ENCODE results near the gene EIF3F.

The EIF3F gene

DNA sequence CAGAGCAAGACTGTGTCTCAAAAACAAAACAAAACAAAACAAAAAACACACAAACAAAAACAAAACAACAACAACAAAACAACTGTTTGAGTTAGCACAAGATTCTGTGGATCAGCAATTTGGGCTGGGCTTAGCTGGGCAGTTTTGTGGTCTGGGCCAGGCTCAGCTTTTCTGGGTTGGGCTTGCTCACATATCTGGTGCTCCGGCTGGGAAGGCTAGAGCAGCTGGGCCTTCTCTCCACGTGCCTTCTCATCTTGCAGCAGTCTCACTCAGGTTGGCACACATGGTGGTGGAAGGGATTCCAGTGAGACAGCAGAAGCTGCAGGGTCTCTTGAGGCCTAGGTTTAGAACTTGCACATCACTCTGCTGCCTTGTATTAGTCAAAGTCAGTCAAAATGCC is 35.7 kb downstream of the EIF3F start:
- no peak for DNase-seq (ENCODE audit: low spot score)

DNA sequence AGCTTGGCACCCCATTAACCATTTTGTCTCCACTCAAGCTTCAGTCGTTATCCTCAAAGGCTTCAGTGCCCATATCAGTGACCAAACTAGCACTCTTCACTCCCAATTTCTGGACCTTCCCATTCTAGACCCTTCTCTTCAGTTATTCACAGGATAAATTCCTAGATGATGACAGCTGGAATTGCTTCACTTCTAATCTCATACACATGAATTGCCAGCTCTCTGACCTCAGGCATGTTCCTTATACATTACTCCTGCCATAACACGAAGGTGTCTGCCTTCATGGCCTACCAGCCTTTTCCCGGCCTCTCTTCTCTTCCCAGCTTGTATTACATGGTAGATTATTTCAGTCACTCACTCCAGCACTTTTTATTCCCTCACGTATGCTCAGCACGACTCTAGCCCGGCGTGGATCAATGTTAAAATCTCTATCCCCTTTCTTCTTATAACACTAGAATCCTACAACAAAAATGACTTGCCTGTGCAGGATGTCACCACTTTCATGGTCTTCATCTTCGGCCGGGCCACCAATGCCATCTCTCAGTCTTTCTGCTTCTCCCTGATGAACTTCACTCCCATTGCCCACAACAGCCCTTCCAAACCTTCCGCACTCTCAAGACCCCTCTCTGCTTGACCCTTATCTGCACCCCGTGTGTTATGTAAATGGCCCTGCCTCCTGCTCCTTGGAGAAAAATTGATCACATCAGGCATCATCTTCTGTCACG is 36.9 kb downstream of the EIF3F start:
- no peak for DNase-seq (ENCODE audit: low spot score)

DNA sequence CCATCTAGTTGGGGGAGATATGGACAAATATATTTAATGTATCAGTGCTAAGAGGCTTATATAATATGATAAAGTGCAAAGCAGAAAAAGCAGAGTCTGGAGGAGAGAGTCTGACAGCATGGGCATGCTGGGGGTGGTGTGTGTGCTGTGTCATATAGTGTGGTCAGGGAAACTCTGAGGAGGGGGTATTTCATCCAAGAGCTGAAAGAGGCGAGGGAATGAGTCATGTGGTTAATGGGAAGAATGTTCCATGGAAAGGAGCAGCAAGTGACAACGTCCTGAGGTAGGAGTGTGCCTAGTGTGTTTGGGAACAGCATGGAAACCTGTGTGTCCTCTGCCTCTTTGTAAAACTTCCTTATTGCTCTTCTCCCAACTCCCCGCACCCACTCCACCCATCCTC is 38.0 kb downstream of the EIF3F start:
- no peak for DNase-seq (ENCODE audit: low spot score)

DNA sequence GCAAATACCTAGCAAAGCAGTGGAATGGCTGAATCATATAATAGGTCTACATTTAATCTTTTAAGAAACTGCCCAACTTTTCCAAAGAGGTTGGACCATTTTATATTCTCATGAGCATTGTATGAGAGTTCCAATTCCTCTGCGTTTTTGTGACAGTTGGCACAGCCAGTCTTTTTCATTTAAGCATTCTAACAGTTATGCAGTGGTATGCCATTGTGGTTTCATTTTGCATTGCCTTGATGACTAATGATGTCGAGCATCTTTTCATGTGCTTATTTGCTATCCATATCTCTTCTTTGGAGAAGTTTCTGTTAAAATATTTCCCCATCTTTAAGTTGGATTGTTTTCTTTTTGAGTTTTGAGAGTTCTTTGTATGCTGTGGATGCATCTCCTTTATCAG is 38.7 kb downstream of the EIF3F start:
- no peak for DNase-seq (ENCODE audit: low spot score)

DNA sequence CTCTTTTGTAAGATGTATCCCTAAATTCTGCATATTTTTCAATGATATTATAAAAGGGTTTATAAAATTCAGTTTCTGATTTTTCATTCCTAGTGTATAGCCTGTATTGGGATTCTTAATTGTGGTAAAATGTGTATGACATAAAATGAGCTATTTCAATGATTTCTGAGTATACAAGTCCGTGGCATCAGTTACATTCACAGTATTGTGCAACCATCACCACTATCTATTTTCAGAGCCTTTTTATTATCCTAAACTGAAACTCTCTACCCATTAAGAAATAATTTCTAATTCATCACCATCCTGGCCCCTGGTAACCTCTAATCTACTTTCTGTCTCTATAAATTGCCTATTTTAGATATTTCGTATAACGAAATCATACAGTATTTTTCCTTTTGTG is 39.8 kb downstream of the EIF3F start:
- DNase-seq (ENCODE audit: low spot score): no peak

DNA sequence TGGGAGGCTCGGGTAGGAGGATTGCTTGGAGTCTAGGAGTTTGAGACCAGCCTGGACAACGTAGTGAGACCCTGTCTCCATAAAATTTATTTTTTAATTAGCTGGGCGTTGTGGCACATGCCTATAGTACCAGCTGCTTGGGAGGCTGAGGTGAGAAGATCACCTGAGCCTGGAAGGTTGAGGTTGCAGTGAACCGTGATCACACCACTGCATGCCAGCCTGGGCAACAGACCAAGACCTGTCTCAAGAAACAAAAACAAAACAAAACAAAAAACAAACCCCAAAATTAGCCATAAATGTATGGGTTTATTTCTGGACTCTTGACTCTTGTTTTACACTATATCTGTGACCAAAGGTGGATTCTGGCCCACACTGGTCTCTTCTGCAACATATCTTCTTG is 41.6 kb downstream of the EIF3F start:
- DNase-seq (ENCODE audit: low spot score): no peak

DNA sequence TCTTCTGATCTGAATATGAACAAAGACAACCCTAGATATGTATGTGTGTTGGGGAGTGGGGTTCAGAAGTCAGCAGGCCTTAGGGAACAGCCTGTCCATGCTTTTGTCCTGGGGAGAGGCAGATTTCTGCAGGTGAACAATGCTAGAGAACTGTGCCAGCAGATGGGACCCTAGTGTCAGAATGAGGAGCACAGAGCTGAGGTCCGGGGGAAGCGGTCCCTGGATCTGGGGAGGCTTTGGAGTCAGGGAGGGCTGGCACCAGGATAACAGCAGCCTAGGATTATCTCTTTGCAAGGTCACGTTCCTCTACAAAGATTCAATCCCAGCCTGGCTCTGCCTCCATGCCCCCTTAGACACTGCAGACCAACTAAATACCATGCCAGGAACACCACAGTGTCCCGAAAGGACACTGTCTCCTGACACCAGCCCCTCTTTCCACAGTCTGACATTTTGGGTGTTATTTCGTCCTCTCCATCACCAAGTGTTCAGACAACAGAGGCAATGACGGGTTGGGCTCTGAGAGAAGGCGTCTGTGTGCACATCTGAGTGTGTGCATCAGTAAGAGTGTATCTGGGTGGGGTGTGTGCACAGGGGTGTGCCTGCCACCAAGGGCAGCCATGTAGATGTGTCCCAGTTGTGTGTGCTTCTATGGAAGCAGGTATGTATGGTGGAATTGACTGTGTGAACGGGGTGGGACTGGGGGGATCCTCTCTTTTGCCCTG is 43.5 kb downstream of the EIF3F start:
- DNase-seq (ENCODE audit: low spot score): no peak

DNA sequence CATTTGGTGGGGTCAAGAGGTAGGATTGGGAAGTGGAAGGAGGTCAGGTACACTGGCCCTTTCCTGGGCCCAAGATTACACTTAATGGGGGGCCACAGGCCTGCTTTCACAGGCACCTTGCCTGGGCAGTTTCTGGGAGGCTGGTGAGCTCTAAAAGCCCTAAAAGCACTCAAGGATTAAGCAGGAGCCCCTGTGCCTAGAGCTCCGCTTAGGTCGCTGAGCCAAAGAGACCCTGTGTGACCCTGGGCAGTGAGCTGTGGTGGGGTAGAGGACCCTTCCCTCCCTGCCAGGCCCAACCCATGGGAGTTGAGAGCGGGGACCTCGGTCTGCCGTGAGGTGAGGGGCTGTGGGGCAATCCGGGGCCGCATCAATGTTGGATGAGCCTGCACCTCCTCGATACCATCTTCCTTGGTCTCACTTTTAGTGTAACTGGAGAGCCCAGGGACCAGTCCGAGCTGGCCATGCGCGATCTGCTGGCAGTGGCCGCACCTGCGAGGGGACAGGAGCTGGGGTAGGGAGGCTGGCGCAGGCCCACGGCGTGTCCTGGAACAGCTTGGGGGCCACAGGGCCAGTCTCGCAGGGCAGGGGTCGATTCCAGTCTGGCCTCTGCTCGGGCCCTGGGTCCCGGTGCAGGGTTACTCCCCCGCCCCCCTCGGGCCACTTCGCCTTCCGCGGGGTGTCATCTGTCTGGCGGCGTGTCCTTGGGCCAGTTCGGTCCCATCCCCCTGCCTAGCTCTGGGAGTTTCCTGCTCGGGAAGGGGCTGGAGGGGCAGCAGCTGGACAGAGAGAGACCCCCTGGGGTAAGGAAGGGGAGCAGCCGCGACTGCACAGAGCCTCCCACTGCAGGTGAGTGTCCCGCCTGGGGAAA is 44.3 kb downstream of the EIF3F start:
- no peak for DNase-seq (ENCODE audit: low spot score)

DNA sequence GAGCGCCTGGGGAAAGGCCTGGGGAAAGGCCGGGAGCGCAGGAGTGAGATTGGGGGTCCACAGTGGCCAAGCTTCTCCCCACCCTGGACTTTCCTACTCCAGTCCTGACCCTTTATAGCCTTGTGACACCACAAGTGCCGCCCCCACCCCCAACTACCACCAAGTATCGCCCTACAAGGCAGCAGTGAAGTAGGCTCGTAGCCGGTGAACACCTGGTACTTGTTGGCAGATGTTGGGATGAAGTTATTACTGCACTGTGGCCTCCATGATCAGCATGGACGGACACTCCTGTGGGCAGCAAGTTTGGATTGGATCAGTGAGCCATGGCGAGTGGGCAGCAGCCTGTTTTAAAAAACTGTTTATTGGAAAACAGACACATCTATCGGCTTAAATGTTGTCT is 45.0 kb downstream of the EIF3F start:
- DNase-seq (ENCODE audit: low spot score): no peak

DNA sequence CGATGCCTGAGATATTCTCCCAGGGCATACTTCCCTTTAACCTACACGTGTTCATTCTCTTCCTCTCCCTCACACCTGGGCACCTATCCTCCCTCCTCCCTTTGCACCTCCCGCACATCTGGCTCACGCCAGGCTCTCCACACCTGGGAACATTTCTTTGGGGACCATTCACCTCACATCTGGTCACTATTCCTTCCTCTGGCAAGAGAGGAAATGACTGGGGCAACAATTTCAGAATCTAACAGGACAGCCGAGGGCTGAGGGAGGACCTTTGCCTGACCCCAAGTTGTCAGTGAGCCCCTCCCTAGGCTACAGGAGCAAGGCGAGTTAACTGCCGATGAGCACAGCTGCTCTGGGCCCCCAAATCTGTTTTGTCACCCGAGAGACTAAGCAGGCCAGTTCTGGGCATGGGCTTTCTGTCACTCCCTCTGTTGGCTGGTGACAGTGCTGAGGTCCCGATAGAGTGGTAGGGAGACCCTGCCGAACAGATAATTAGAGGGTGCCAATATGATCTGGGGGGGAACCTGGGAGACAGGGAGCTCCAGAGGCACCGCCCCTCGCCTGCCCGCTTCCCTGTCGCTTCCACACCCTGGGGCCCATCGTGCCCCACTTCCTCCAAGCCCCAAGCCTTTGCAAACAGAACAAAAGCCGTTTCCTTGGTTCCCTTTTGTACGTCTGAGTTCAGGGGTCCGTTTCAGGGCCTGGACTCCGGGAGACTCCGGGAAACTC is 45.6 kb downstream of the EIF3F start:
- DNase-seq (ENCODE audit: low spot score): no peak

DNA sequence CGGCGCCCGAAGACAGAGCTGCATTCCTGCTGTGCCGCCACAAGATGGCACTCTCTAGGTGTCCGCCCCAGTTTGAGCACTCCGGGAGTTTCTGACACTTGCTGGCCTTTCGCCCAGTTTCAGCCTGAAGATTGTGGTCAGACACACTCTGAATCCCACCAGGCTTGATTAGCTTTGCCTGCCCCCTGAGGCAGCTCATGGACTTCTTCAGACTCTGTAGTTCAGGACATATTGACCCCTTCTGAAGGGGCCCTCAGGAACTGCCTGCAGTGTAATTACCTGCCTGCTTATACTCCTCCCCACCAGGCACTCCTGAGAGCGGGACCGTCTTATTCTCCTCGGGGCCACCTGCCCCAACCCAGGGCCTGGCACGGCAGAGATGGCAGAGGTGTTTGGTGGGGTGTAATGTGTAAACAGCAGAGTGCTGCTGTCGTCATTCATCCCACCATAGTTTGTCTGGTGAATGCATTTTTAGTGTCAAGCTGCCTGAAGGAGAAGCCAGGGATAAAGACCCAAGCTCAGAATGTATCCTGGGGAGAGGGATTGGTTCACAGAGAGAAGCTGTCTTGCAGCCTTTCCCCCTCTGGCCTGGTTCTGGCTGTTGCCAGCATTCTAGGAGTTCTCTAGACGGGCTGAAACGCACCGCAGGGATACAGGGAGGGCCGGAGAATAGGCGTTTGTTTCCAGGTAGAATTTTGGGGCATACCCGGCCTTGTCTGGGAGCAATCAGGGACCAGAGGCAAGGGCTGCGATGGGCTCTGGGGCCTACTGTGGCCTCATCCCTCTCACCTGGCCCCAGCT is 46.4 kb downstream of the EIF3F start:
- DNase-seq (ENCODE audit: low spot score): peak; percentile 72

DNA sequence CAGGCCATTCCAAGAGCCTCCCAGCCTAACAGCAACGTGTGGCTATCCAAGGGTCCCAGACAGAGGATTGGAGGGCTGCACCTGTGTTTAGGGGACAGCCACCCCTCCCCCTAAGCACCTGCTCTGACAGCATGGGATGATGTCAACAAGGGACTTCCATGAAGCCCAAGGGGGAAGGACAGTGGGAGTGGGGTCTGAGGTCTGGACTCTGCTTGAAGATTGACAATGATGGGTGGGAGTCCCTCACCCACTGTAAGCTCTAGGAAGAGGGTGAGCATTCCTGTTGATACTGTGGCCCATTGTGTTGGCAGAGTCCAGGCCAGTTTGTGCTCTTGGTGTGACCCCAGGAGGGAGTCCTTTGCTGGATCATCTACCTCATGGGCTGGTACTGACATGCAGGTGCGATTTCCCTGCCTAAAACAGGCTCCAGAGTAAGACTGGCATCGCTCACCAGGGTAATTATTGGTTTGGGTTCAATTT is 47.0 kb downstream of the EIF3F start:
- DNase-seq (ENCODE audit: low spot score): no peak

DNA sequence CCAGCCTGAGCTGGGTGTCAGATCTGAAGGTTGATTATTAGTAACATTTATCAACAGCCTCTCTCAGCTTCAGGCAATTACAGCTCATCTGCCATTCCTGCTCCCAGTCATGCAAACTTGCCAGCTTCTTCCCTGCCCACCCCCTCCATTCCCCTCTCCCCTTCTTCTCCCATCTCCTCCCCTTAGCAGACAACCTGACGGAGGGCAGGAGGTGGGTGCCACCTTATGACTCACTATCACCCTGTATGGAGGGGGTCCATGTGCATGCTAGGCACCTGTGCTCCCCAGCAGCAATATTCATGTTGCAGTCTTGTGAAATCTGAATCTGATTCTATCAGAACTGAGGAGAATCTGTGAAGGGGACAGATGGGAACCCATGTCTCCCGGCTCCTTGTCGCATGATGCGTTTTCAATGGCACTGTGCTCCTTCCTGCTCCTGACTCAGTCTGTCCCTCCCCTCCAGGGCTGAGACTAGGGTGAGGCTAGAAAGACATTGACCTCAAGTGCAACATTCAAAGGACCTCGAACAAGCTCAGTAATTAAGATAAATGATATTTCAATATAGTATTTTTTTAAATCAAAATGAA is 47.6 kb downstream of the EIF3F start:
- DNase-seq (ENCODE audit: low spot score): no peak

DNA sequence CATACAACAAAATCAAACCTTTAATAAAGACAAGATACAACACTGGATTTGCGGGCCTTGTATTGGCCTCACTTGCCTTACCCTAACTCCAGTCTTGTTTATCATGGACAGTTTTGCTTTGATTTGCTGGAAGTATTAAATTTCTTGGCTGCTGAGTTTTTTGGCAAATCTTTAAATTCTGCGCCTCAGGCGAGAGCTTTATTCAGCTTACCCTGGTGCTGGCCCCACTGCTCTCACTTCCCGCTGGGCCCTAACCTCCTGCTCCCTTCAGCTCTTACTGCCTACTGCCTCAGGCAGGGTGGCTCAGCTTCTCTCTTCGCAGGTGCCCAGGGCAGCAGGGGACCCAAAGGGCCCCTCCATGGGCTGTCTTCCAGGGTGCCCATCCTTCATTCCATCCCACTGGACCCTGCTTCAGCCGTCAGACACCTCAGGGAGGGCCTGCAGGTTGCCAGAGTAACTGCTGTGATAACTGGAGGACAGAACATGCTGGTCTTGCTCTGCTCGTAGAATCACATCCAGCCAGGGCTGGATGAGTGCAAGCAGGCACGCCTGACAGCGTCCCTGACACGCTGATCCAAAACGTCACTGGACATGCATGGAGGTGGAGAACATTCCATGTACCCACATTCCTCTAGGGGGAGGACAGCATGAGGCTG is 48.2 kb downstream of the EIF3F start:
- no peak for DNase-seq (ENCODE audit: low spot score)

DNA sequence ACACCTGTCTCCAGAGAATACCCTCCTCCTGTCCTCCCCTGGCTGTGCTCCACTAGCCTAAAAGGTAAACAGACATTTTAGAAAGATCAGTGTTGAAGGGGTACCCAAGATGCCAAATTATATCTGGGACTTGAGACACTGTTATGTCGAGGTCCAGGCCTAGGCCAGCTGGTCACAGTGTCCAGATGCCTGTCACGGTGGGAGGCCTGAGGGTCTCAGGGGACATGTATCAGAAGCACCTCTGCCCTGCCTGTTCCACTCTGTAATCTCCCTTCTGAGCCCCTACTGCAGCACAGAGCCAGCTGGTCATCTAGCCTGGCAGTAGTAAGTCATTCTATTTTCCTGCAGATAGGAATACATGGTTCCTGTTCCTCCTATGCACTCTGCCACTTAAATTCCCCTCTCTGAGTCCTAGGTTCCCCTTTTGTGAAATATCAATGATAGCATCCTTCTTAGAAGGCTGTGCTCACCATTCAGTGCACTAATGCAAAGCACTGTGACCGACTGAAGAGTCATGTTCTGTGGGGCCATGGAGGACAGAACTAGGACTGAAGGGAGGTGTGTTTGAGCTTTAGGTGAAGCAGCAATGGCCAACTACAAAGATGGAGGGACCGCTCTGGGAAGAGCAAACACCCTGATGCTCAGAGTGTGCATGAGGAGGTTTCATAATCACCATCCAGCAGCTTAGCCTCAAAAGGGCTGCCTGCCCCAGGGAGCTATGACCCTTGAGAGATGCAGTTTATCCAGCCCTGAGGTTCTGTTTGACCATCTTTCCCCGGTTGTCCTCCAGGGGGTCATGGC is 49.1 kb downstream of the EIF3F start:
- DNase-seq (ENCODE audit: low spot score): no peak

DNA sequence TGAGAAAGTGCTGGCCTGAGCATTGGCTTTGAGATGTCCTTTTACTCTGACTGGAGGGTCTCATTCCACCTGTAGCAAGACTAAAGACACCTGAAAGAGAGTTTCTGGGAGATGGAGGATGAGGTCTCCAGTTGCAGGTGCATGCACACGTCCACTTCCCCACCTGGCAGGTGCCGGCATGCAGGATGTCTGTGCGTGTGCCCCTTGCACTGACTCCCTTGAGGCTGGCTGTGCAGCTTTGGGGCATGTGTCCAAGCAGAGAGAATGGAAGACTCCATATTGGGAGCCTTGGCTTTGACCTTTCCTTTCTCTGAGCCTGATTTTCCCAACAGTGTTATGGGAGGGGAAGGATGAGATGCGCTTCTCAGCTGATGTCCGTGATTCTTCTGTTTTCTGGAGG is 49.8 kb downstream of the EIF3F start:
- DNase-seq (ENCODE audit: low spot score): no peak

DNA sequence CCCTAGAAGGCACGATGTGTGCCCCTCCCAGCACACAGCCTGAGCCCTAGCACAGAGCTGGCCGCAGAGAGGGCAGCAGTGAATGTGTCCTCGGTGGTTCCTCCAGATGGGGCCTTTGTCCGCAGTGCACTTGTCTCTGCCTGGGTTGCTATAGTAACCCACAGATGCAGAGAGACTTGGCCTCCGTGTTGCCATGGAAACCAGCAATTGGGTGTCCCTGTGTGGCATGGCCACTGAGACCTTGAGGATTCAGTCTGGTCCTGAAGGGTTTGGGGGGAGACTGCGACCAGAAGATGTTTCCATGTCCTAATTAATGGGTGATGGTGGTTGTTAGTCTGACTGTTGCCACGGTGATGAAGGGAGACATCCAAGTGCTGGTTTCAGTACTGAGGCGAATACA is 51.3 kb downstream of the EIF3F start:
- DNase-seq (ENCODE audit: low spot score): no peak

DNA sequence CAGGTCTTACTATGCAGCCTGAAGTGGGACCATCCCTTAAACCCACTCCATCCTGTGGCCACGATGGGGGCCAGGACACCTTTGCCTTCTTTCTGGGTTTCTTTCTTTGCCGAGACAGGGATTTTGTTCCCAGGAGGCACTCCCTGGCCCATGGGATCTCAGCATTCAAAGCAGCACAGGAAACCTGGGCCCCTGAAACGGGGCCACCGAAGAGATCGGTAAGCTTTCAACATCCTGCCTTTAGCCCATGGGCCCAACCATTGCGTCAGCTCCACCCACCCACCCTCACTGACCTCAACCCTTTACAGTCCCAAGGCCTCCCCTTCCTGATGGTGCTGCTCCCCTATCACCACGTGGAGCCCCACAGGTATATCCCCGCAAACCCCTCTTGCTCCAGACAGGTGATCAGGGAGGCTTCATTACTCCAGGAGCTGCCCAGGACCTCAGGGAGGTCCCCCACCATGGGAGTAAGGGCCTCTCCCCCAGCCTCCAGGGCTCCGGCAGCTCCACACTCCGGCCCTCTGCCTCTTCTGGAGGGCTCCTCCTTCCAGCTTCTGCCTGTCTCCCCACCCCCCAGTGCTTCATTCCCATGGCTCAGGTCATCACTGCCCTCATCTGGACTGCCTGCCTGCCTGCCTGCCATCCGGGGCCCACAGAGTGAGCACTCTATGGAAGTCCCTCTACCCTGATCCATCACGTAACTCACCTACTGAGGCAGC is 51.8 kb downstream of the EIF3F start:
- DNase-seq (ENCODE audit: low spot score): no peak
